GM12874 (cell line): ENCODE results near the gene ALDH9A1.
A peak's percentile ranks its signal among the peaks of the same experiment; 100 is the strongest.

Experiments used
- CTCF ChIP-seq: IDR thresholded peaks from 2 replicates; pipeline ENCODE4 v1.5.1; 2011; ENCODE audit warnings: low read depth, mild to moderate bottlenecking, control low read depth, low read length, moderate library complexity; ENCODE audit not compliant: insufficient read depth

ALDH9A1 gene

GRCh38 chr1:165697491-165697880, 876 bp downstream of the ALDH9A1 start:
- TF ChIP-seq CTCF = no peak

- no peak for TF ChIP-seq CTCF
Measured at GRCh38 chr1:165696625-165697100, 1.7 kb downstream of the ALDH9A1 start.

- no peak for TF ChIP-seq CTCF
Measured at GRCh38 chr1:165695031-165695430, 3.3 kb downstream of the ALDH9A1 start.

- TF ChIP-seq CTCF = no peak
Measured at GRCh38 chr1:165688046-165688445, 10.3 kb downstream of the ALDH9A1 start.

GRCh38 chr1:165686971-165687433, 11.4 kb downstream of the ALDH9A1 start:
- no peak for TF ChIP-seq CTCF

- TF ChIP-seq CTCF = 0 out of 2 replicates have a peak, but pooled peaks have one; percentile 6
Measured at GRCh38 chr1:165686121-165686970, 12.0 kb downstream of the ALDH9A1 start.

GRCh38 chr1:165683848-165684485, 14.4 kb downstream of the ALDH9A1 start:
- TF ChIP-seq CTCF = no peak
